ENCODE results near the gene NF1.
"Not testable (repeated sequence)": the region's sequence is repeated elsewhere in the genome, so short reads cannot be mapped to it uniquely, and the experiment has no call there.

Gene NF1

DNA sequence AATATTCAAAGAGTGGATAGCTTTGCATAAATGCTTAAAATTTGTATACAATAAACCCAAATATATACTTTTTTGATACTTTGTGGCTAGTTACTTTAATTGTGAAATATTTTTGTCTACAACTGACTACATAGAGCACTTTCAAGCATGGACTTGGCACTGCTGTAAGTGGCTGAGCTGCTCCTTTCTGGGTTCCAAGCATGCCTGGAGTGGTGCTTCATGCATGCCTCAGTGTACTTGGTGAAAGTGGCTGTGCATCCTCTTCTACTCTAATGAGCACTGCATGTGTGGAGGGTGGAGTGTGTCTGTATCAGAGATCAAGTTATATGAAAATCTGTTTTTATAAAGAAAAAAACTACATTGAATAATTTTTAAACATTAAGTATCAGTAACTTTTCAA, 108.2 kb downstream of the NF1 start:
- no peak for DNase-seq

DNA sequence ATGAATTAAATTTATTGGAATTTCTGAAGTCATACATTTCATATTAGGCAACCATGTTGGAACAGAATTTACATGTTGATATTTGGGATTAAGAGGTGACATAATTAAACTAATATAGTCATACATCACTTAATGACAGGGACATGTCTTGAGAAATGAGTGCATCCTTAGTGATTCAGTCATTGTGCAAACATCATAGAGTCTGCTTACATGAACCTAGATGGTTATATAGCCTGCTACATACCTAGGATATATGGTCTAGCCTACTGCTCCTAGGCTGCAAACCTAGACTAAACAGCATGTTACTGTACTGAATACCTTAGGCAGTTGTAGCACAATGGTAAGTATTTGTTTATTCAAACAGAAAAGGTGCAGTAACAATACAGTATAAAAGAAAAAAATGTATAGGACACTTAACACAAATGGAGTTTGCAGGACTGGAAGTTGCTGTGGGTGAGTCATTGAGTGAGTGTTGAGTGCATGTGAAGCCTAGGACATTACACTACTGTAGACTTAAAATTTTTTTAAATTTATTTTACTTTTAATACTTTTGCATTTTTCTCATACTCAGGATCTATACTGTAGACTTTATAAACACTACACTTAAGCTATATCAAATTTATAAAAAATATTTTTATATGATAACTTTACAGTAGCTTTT, 116.7 kb downstream of the NF1 start:
- DNase-seq = no peak

DNA sequence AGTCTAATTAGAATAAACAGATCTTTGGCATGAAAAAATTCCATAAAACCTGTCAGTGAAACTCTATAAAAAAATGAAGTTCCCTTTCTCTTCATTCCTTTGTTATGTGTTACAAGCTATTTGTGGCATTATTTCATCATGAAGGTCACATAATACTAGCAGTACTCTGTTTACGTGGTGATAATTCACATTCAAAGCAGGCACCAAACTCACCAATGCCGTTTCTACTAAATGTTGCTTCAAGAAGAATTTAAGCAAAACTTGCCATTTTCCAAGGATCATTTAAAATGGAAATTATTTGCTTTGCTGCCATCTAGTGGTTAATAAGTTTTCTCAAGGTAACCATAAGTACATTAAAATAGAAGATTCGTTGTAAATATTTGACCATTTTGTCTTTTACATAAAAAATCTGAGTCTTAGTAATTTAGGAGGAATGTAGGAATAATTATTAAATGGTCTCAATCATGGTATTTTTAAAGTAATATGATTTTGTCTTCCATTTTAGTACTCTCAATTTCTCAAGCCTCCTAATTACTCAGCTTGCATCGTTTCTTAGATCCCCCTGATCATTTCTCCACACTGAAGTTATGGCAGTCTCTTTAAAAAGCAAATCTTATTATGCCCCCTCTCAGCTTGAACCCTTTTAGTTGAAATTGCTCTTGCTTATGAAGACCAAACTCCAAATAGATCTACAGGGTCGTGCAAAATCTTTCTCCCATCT, 121.4 kb downstream of the NF1 start:
- peak; percentile 82 for DNase-seq

DNA sequence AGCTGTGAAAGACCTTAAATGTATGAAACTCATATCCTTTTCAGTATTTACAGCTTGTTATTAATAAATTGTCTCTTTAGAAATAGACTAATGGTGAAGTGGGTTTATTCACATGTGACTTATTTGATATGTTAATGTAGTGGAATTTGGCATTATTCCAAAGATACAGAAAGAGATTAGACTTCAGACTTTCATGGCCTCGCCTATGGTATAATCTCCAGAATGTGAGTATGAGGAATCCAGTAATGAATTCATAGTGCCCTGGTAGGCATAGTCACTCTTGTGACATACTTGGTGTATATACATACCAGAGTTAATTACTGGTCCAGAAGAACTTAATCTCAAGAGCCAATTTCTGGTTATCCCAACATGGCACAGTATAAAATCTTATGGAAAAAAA, 129.6 kb downstream of the NF1 start:
- DNase-seq = peak; percentile 32

DNA sequence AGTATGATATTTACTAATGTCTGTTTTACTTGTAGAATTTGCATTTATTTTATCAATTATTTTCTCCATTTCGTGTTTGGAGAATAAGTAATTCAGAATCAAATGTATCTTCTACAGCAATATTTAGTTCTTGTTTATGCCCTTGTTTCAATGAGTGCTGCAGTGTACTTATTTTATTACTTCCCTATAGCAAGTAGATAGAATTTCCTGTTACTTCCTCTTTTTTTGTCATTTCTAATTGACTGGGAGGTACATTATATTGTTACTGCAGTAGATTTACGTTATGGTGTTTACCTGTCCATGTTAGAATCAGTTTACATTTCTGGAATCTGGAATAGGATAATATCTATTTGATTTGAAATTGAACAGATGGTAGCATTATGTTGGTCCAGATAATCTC, 131.1 kb downstream of the NF1 start:
- DNase-seq = peak; percentile 46

DNA sequence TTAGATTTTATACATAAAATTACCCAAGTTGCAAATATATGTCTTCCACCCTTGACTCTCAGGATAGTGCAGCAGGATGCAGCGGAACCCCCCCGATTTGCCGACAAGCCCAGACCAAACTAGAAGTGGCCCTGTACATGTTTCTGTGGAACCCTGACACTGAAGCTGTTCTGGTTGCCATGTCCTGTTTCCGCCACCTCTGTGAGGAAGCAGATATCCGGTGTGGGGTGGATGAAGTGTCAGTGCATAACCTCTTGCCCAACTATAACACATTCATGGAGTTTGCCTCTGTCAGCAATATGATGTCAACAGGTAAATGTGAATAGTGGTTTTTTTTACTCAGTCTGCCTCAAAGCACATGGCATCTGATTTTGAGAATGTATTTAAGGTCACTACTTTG, 131.6 kb downstream of the NF1 start:
- peak; percentile 14 for DNase-seq

DNA sequence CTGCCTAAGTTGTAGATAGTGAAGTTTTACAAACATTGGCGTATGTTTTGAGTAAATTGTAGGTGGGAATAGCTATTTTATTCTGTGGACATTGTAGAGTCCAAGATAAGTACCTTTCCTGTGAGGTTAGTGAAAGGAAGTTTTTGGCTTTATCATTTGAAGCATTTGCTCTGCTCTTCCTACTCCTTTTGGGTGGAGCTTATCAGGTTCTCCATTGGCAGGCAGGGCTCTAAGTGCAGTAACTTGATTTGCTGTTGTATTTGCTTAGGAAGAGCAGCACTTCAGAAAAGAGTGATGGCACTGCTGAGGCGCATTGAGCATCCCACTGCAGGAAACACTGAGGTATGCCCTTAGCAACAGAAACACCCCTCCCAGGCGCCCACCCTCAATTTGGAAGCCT, 132.2 kb downstream of the NF1 start:
- DNase-seq = peak; percentile 61

DNA sequence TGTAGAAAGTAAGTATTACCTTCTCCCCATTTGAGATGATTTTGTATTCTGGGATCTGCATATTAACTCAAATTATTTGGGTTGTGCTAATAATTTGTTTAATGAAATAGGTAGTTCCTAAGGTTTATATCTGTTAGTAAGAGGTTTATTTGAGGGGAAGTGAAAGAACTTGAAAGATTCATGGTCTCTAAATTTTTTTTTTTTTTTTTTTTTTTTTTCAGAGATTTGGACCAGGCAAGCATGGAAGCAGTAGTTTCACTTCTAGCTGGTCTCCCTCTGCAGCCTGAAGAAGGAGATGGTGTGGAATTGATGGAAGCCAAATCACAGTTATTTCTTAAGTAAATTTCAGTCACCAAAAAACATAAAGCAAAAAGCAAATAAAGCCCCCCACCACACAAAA, 137.1 kb downstream of the NF1 start:
- DNase-seq = no peak

DNA sequence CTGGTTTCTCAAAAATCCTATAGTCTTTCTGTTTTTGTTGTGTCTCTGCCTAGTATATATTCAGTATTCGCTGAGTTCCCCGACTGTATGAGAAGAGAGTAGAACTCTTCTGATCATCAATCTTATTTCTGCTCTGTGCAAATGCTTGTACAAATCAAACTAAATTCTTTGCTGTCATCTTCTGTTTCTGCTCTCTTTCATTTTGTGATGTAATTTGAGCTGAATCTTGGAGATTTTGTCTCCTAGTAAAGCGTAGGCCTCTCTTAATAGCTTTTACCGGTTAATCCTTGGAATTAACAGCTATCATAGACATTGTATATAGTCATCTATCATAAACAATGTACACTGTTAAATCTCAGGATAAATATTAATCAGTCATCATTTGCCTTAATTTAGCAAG, 140.3 kb downstream of the NF1 start:
- no peak for DNase-seq

DNA sequence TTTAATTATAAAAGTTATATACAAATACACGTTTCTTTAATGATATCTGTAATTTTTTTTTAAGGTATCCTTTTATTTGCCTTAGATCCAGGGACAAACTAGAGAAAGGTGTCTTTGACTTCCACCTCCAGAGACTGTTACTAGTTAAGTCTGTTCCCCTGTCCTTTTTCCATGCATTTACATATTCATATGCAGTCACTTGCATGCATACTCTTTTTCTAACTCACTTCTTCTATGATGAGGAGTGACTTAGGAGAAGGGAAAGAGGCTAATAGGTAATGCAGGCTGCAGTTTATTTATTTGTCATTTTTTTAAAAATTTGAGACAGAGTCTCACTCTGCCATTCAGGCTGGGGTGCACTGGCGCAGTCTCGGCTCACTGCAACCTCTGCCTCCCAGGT, 141.4 kb downstream of the NF1 start:
- DNase-seq = no peak

DNA sequence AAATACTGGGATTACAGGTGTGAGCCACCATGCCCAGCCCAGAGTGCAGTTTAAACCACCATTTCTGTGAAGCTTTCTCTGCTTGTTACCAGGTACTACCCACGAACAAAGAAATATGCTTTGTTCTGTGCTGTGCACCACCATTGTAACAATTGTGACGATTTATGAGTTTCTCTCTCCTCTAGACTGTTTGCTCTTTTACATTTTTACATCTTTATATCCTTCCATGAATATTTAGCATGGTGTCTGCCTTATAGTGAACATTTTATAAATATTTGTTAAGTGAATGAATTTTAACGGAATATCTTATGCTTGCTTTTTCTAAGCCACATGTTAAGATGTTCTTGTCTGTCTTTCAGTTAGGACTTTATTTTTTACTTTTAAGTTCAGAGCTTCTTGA, 141.9 kb downstream of the NF1 start:
- DNase-seq = no peak

DNA sequence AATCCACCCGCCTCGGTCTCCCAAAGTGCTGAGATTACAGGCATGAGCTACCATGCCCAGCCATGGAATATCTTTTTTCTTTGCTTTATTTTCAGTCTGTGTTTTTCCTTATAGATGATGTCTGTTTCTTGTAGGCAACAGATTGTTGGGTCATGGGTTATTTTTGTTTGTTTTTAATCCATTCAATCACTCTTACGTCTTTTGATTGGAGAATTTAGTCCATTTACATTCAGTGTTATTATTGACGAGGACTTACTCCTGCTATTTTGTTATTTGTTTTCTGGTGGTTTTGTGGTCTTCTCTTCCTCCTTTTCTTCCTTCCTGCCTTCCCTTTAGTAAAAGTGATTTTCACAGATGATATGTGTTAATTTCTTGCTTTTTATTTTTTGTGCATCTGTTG, 146.3 kb downstream of the NF1 start:
- no peak for DNase-seq

DNA sequence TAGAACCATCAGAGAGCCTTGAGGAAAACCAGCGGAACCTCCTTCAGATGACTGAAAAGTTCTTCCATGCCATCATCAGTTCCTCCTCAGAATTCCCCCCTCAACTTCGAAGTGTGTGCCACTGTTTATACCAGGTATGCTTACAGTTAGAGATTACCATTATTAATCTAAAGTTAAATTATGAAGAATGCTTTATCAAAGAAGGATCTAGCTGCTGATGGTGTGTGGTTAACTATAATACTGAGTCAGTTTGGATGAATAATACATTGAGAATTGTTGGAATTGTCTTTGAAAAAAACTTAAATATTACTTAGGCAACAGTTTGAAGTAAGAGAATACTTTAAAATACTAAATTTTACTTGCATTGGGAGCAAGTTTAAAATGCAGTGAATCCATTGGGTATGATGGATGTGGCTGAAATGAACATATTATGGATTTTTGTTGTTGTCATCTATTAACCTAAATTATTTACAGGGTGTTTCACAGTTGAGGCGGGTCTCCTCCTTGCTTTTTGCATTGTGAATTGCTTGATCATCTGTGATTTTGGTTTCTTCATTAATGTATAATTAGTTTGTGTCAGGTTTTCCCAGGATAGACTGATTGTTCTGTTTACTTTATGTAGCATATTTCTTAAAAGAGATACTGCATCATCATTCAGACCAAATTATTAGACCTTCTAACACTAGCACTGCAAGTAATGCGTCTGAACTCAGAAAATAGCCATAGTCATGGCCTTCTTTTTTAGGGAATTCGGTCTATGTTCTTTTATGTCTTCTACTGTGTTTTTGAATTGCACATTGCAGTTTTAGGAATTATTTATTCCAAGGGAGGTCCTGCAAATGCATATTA, 154.4 kb downstream of the NF1 start:
- no peak for DNase-seq

DNA sequence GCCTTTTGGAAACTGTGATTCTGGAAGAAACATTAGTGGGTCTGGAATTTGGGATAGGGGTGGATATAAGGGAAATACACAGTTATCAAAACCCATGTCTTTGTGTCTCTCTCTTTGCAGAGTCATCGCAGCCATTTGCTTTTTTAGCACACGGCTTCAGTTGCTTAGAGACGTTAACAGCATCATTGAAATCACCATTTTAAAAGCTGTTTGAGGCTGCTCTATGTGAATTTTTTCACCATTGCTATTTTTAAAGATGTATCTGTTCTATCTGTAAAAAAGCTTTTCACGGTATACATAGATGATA, 155.0 kb downstream of the NF1 start:
- no peak for DNase-seq

DNA sequence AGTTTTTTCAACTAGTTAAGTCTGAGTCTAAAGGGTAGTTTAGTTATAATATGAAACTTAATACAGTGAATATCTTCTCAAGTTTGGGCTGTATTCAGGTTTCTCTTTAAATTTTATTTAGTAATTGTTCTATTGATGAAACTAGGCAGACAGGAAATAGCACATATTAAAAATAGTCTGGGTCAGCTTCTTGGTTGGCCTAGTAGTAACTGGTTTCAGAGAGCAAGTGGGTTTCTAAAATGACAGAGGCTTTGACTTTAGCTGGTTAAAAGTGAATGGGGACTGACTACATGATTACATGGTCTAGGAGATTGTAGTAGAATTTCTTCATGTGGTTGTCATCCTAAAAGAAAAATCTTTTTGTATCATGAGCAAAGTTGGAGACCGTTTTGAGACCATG, 155.5 kb downstream of the NF1 start:
- DNase-seq = no peak

DNA sequence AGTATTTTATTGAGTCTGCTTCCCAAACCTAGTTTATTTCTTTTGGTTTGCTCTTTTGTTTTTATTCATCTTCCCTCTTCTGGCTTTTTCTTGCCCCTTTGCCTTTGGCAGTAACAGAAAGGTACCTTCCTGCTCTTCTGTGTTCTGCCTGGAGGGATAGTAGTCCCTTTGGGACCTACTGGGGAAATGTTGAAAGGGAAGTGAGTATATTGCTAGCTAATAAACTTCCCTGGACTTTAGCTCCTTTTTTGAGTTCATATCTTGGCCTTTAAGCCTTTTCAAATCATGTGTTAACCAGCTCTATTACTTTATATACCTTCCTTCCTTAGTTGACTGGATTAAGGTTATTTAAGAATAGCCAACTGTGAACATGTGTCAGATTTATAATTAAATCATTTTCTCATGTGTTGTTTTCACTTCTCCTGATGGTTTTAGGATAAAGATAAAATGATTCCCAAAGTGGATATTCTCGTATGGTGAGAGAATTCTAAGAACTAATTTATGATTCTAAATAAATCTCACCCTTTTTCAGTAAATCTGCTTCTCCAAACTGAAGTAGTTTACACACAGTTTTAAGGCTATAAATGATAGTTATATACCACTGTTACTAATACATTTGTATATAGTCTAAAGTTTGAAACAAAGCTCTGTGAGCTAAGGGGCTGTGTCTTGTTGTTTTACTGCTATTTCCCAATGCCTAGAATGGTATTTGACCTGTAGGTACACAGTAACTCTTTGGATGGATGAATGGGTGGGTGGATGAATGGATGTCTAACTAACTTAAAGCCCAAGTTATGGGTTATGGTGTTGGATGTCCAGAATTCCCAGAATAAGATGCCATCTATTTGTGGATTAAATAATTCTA, 156.6 kb downstream of the NF1 start:
- no peak for DNase-seq

DNA sequence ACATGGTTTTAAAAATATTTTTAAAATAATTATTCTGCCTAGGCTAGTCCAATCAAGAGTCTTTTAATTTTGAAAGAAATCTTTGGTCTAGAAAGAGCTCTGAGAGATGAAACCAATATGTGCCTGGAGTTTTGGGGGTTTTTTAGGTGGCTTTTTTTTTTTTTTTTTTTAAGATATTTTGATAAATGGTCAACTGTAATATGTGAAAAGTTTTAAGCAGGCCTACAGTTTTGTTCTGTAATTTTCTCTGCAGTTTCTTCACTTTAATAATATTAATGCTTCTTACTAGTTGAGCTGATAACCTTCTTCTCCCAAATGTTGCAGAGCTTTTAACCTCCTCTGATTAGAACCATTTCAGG, 157.2 kb downstream of the NF1 start:
- no peak for DNase-seq

DNA sequence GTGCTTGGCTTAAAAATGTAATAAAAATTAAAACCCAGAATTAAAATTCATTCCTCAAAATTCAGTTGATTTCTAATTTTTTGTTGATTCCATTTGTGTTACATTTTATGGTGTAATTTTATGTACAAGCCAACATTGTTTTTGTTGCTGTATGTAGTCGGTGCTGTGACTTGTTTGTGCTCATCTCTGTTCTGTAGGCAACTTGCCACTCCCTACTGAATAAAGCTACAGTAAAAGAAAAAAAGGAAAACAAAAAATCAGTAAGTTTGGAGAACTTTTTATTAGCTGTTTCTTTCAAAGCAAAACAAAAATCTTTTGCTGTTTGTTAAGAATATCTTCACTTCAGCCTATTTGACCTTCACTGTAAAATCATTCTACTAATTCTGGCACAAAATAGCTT, 158.0 kb downstream of the NF1 start:
- no peak for DNase-seq

DNA sequence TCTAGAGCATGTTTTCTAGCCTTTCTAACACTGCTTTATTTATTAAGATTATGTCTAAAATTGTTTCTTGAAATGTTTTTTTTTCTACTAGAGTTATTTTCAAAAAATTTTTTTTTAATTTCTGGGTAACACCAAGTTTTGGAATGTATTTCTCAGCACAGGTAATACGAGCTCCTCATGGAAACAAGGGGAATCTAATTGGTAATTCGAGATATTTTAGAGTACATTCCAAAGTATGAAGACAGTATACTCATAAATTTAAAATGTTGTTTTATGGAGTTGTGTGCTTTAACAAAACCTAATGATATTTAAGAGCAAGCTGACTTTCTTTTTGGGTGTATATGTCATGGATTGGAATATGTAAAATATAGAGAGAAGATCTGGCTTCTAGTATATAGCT, 159.9 kb downstream of the NF1 start:
- no peak for DNase-seq

DNA sequence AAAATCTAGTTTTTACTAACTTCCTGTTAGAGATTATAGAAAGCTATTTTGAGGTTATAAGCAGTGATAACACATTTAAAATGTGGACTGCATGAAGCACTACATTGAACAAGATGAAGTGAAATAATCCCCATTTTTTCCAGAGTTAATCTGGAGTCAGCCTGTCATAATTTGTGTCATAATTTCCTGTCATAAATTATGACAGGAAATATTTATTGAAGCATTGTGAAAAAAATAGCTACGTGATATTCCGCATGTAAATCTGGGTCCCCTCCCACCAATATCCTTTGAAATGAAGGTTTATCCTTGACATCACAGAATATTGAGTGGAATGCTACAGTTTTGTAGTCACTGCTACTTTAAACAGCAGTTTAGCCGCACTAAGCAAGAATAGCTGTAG, 162.2 kb downstream of the NF1 start:
- no peak for DNase-seq

DNA sequence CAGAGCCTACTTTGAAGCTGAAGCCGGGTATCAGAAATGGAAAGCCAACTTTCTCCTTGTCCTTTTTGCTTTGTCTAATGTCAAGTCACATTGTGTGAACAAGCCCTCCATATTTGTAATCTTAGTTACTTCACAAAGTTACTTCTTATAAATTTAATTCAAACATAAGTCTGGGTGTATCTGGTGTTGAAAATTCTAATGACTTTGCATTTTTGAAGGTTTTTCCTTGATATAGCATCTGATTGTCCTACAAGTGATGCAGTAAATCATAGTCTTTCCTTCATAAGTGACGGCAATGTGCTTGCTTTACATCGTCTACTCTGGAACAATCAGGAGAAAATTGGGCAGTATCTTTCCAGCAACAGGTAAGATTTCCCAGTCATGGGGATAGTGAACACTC, 165.4 kb downstream of the NF1 start:
- DNase-seq = no peak

DNA sequence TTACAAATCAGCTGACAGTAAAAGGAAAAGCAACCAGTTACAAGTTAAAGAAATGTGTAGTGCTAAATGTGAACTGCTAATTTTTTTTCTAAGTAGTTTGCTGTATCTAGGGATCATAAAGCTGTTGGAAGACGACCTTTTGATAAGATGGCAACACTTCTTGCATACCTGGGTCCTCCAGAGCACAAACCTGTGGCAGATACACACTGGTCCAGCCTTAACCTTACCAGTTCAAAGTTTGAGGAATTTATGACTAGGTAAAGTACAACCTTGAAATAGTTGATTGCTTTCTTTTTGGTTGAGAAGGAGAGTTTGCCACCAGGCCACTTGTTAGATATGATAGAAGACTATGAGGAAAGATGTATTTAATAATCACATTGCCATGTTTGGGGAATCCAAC, 166.8 kb downstream of the NF1 start:
- DNase-seq = no peak

DNA sequence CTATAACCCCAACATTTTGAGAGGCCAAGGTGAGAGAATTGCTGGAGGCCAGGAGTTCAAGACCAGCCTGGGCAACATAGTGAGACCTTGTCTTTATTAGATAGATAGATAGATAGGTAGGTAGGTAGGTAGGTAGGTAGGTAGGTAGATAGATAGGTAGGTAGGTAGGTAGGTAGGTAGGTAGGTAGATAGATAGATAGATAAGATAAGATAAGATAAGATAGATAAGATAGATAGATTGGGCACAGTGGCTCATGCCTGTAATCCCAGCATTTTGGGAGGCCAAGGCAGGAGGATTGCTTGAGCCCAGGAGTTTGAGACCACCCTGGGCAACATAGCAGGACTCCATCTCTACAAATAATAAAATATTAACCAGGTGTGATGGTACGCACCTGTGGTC, 168.1 kb downstream of the NF1 start:
- DNase-seq = not testable (repeated sequence)

Data from hematopoietic multipotent progenitor cell treated with erythropoietin and hydrocortisone succinate and interleukin-3 and kit ligand, for 6 days (in vitro differentiated cells).